ENCODE data around the gene CSAG3. TPM values are rescaled to one million over a fixed set of nuclear protein-coding genes. Genes with fewer than 3 reads are reported as not detected.
"Not testable (repeated sequence)": the region's sequence is repeated elsewhere in the genome, so short reads cannot be mapped to it uniquely, and the experiment has no call there.

Gene CSAG3
- total RNA-seq, 3 donors from 2014 or later, result not detected

- ATAC-seq, result no peak
- no peaks in the 10 kb centered on the region for H3K36me3 ChIP-seq (ENCODE audit: low read depth)
- H3K9me3 ChIP-seq, result no peaks in the 10 kb centered on the region
- no peaks in the 10 kb centered on the region for H3K4me1 ChIP-seq (ENCODE audit: low read depth)
- intact Hi-C loops (cut with DNase I, micrococcal nuclease), result no loop called here
- no peak for TF ChIP-seq CTCF (IDR thresholded peaks at IDR 0.05)
- DNase-seq, result no peak
- H3K4me3 ChIP-seq, result no peak overlapping the region
Observed at GRCh38 chrX:152735860-152736511, 23.0 kb upstream of the CSAG3 start.

DNA sequence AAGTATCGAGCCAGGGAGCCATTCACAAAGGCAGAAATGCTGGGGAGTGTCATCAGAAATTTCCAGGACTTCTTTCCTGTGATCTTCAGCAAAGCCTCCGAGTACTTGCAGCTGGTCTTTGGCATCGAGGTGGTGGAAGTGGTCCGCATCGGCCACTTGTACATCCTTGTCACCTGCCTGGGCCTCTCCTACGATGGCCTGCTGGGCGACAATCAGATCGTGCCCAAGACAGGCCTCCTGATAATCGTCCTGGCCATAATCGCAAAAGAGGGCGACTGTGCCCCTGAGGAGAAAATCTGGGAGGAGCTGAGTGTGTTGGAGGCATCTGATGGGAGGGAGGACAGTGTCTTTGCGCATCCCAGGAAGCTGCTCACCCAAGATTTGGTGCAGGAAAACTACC, 22.5 kb upstream of the CSAG3 start:
- H3K36me3 ChIP-seq (ENCODE audit: low read depth); DNase-seq; H3K9me3 ChIP-seq; H3K4me1 ChIP-seq (ENCODE audit: low read depth); H3K4me3 ChIP-seq; intact Hi-C loops (cut with DNase I, micrococcal nuclease); ATAC-seq: not testable (repeated sequence)

GRCh38 chrX:152738560-152738959, 20.5 kb upstream of the CSAG3 start:
- intact Hi-C loops (cut with DNase I, micrococcal nuclease), result no loop called here
- ATAC-seq (no peak), DNase-seq (no peak)

GRCh38 chrX:152753686-152754650, 5.0 kb upstream of the CSAG3 start, which contains the start of gene MAGEA2:
TSS of gene MAGEA2 (minus strand) at chrX:152753842. CDS start at chrX:152751363, 2,479 bp downstream.
- DNase-seq; ATAC-seq; H3K9me3 ChIP-seq; H3K36me3 ChIP-seq (ENCODE audit: low read depth); H3K4me3 ChIP-seq; H3K4me1 ChIP-seq (ENCODE audit: low read depth); intact Hi-C loops (cut with DNase I, micrococcal nuclease): not testable (repeated sequence)

More at GRCh38 chrX:152738560-152738959, 20.5 kb upstream of the CSAG3 start:
- Histone ChIP-seq H3K4me1 (ENCODE audit: low read depth) (no peaks in the 10 kb centered on the region), H3K36me3 (ENCODE audit: low read depth) (no peaks in the 10 kb centered on the region), H3K4me3 (no peak overlapping the region), H3K9me3 (no peaks in the 10 kb centered on the region)
- no peak for TF ChIP-seq CTCF (IDR thresholded peaks at IDR 0.05)

DNA sequence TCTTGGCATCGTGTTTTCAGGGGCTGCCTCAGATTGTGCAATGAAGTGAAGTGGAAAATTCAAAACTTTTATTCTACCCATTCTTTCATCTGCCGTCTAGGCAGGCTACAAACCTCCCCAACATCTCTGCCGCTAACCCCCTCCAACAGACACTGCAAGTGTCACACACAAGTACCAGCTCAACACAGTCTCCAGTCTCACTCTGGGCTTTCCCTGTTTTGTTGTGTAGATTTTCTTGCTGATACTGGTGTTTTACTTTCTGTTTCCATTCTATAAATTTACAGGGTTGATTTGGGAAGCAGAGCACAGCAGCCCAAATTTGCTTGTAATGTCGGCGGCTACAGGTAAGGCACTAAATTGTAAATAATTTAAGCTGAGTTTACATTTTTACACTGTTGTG, 4.1 kb upstream of the CSAG3 start:
- H3K9me3 ChIP-seq; ATAC-seq; H3K36me3 ChIP-seq (ENCODE audit: low read depth); H3K4me3 ChIP-seq; H3K4me1 ChIP-seq (ENCODE audit: low read depth); DNase-seq; intact Hi-C loops (cut with DNase I, micrococcal nuclease): not testable (repeated sequence)

DNA sequence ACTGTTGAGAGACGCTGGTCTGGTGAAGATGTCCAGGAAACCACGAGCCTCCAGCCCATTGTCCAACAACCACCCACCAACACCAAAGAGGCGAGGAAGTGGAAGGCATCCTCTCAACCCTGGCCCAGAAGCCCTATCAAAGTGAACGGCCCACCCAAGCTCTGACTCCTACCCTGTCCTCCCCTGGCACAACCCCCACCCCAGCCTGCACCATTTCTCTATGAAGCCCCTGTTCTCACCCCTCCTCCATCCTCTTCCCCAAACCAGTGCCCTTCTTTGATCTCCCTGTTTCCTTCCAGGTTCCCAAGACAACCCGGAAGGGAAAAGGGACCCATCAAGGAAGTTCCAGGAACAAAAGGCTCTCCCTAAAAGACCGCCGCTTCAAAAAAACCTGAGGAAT, 526 bp downstream of the CSAG3 start:
- DNase-seq; H3K4me1 ChIP-seq (ENCODE audit: low read depth); H3K36me3 ChIP-seq (ENCODE audit: low read depth); ATAC-seq; intact Hi-C loops (cut with DNase I, micrococcal nuclease); H3K4me3 ChIP-seq; H3K9me3 ChIP-seq: not testable (repeated sequence)

DNA sequence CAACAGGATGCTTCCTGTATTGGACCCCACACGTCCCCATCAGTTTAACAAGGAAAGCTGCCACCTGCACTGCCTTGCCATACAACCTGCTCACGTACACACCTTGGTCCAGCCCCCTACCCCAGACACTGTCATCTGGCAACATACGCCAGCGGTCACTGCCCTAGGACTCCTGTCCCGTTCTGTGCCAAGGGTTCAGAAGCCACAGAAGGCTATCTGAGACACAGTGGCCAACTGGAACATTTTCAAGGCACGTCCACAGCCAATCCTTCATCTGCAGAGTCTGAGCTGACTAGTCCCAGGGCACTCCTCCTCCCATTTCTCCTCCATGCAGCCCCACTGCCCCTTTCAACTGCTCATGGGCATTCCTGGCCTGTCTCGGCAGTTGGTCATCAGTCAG, 2.6 kb downstream of the CSAG3 start:
- H3K36me3 ChIP-seq (ENCODE audit: low read depth); intact Hi-C loops (cut with DNase I, micrococcal nuclease); H3K9me3 ChIP-seq; DNase-seq; H3K4me1 ChIP-seq (ENCODE audit: low read depth); H3K4me3 ChIP-seq; ATAC-seq: not testable (repeated sequence)

GRCh38 chrX:152766562-152766961, 7.5 kb downstream of the CSAG3 start:
- ATAC-seq; H3K4me3 ChIP-seq; DNase-seq; H3K4me1 ChIP-seq (ENCODE audit: low read depth); H3K9me3 ChIP-seq; intact Hi-C loops (cut with DNase I, micrococcal nuclease); H3K36me3 ChIP-seq (ENCODE audit: low read depth): not testable (repeated sequence)

DNA sequence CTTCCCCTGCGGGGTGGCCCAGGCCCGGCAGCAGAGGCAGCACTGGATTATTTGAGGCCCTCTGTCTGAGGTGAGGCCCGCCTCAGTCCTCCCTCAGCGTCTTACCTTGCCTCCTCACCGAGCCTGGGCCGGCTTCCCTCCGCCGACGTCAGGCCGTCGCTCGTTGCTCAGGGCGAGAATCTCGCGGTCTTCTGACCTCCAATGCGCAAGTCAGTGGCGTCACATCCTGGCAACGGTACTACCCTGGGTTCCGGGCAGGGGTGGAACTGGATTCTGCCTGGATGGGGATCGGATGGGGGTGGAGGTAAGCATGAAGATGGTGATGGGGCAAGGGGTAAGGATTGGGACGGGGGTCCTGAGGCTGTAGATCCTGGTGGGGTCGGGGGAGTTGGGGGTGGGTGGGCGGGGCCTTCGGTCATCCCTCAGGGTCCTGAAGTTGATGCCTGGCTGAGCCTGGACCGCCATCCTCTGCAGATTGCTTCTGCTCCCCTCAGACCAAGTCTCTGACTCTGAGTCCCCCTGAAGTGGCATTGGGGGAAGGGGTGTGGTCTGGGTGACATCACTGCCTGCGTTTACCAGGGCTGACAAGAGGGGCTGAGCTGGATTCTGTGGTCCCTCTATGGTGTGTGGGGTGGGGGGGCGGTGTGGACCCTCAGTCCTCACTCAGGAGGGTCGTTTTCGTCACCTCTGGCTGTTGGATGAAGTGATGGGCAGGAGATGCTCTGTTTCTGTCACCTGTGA, 10.7 kb downstream of the CSAG3 start, which contains the start of gene MAGEA6:
Gene MAGEA6 (minus strand): TSS at position 141 of the 741 bp plus-strand sequence. CDS start 2,039 bp downstream, outside the sequence.
- intact Hi-C loops (cut with DNase I, micrococcal nuclease); ATAC-seq: not testable (repeated sequence)

DNA sequence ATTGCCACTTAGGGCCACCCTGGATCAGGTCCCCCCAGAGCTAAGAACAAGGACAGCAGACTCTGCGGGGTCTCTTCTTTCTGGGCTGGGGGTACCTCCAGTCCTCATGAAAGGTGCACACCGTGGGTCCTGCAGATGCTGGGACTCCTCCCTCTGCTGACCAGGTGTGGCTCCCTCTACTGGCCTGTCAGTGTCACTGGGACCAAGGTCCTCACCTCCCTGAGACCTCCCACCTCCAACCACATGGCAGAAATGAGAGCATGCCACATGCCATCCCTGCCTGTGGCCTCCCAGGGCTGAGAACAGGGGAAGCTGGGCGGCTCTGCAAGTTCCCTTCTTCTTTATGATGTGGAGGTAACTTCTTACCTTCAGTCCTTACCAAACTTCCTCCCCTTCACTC, 28.0 kb downstream of the CSAG3 start:
- H3K4me3 ChIP-seq; H3K36me3 ChIP-seq (ENCODE audit: low read depth); intact Hi-C loops (cut with DNase I, micrococcal nuclease); DNase-seq; H3K9me3 ChIP-seq; H3K4me1 ChIP-seq (ENCODE audit: low read depth): not testable (repeated sequence)
- peak; percentile 64 for ATAC-seq

More for the DNA sequence above, 10.7 kb downstream of the CSAG3 start, which contains the start of gene MAGEA6:
- DNase-seq; H3K4me3 ChIP-seq; H3K36me3 ChIP-seq (ENCODE audit: low read depth); H3K9me3 ChIP-seq; H3K4me1 ChIP-seq (ENCODE audit: low read depth): not testable (repeated sequence)
